Pericardium fibroblast (primary cell): ENCODE results near the gene IFI44. TPM values are rescaled to one million over a fixed set of nuclear protein-coding genes. Genes with fewer than 3 reads are reported as not detected.

Source experiments
- total RNA-seq: library from RNA; depleted of rRNA; stranded (reverse); fragments of >200 nt; gene quantifications from 2 replicates; pipeline ENCODE4 v1.2.3, GENCODE V29; 2015

The IFI44 gene
- 0.58 and 6.6 TPM in 2 replicates for total RNA-seq

GRCh38 chr1:78649628-78650027, at the start of gene IFI44:
Gene IFI44 (plus strand): TSS chr1:78649831. CDS start chr1:78650196, 365 bp downstream.

GRCh38 chr1:78619803-78620579, 29.6 kb upstream of the IFI44 start, which contains the start of gene IFI44L:
Gene IFI44L (plus strand): TSS chr1:78620448. CDS start chr1:78627916, 7,468 bp downstream.

Other genes starting within 250 kb of the IFI44 start
- 1.9 and 17.0 TPM in 2 replicates for gene PTGFR, start 158.9 kb upstream of the IFI44 start, total RNA-seq
- gene IFI44L, start 29.4 kb upstream of the IFI44 start, total RNA-seq, result 1.1 and 34.7 TPM in 2 replicates